ENCODE data around the gene EIF2AK3.
"Not testable (repeated sequence)": the region's sequence is repeated elsewhere in the genome, so short reads cannot be mapped to it uniquely, and the experiment has no call there.

EIF2AK3 gene

GRCh38 chr2:88627055-88627855 lies at the start of gene EIF2AK3:
EIF2AK3 (minus strand) TSS chr2:88627464; CDS start chr2:88627274, 190 bp downstream.
- DNase-seq, result peak; percentile 100

- DNase-seq, result no peak
Observed at GRCh38 chr2:88673363-88673762, 46.1 kb upstream of the EIF2AK3 start.

GRCh38 chr2:88671786-88672427 lies 44.6 kb upstream of the EIF2AK3 start:
- DNase-seq, result peak; percentile 57

DNA sequence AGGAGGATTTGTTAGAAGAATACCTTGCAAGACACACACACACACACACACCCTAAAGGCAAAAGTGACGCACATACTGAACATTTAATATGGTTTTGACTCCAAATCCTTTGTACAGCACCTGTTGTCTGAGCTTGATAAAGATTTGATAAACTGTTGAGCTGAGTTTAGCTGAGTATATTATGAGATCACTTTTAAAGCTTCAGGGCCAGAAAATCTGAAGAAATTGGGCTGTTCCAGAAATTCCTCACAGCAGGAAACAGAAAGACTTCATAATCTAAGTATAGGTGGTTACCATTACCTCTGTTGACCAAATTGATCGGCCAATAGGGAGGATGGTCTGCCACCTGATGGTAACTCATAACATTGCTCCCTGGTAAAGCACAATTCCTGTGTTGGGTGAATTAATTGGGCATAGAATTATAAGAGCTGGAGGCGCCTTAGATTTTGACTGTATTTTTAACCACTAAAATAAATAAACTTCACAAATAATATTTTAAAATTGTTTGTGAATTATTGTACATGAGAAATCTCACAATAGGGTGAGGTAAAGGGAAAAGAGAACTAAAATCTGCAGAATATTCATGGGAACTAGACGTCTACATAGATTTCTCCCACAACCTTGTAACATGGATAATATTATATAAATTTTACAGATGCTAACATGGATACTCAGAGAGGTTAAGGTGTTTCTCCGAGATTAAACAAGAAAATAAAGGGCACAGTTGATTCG lies 42.4 kb upstream of the EIF2AK3 start:
- peak; percentile 24 for DNase-seq

DNA sequence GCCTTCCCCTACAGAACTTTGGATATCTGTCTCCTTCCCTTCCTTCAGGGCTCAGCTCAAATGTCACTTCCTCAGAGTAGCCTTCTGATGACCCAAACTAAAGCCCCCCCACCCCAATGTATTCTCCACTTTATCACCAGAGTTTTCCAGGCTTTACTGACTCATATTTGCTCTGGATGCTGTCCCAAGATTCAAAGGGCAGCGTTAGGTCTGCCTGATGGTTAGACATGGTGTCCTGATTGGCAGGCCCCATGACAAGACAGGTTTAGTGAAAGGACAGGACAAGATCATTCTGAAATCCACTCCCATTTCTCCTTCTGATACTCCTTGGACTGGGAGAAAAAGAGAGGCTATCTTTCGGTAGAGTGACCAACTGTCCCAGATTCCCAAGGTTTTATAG lies 41.6 kb upstream of the EIF2AK3 start:
- DNase-seq, result no peak

- DNase-seq, result no peak
Observed at GRCh38 chr2:88667219-88667618, 40.0 kb upstream of the EIF2AK3 start.

DNA sequence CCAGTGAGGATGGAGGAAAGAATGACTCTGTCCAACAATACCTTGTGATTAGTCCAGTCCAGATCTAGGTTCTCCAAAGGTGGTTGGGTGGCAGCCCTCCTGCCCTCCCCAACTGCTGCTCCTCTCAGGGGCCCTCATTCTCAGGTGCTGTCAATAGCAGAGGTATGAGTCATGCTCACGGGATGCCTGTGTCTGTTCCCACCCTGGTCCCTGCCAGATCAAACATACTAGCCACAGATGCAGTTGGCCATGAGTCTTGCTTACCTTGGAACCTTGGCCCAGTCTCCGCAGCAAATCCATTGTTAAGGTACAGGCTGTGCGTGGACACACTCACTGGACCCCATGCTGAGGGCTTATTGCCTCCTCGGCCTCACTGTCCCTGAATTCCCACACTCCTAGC lies 39.3 kb upstream of the EIF2AK3 start:
- no peak for DNase-seq

- no peak for DNase-seq
Observed at GRCh38 chr2:88660622-88661021, 33.4 kb upstream of the EIF2AK3 start.

- DNase-seq, result peak; percentile 22
Observed at GRCh38 chr2:88659538-88659915, 32.3 kb upstream of the EIF2AK3 start.

DNA sequence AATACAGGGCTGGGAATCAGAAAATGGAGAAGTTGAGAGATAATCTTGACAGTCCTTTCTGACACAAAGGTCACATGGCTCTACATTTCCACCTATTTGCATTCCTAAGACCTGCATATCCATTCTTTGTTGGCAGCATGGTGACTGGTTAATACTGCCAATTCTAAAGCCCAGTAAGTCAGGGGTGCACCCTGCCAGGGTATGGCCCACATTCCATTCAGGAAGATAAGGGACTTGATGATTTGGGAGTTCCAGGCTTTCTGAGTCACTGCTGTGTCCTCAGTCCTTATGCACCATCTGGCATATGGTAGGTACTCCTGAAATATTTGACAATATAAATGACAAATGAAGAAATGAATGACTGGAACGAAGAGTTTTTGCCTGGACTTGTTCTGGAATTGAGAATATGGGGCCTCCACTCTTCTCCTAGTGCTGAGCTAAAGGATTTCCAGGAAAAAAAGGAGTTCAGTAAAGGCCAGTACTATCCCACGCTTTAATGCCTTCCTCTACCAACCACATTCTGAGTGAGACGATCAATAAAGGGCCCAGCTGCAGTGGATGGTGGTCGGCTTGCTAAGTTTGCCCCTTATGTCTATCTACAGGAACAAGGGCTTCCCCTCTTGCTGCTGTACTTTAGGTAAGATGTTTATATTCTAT lies 31.7 kb upstream of the EIF2AK3 start:
- DNase-seq, result no peak

DNA sequence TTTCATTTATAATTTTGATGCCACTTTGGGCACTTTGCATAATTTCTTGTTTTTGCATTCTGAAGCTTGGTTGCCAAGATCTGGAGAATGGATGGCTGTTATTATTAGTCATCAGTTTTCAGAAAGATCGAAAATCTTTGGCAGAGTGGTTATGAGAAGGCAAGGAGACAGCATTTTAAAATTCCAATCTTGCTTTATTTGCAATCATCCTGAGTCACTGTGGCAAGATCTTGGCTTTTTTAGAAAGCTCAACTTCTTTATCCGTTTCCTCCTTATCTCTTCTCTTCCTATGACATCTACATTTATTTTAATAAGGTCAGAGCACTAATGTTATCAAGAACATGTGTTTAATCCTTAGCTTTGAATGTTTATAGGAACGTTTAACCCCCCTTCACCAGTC lies 31.1 kb upstream of the EIF2AK3 start:
- peak; percentile 50 for DNase-seq

GRCh38 chr2:88657131-88657530 lies 29.9 kb upstream of the EIF2AK3 start:
- peak; percentile 14 for DNase-seq

DNA sequence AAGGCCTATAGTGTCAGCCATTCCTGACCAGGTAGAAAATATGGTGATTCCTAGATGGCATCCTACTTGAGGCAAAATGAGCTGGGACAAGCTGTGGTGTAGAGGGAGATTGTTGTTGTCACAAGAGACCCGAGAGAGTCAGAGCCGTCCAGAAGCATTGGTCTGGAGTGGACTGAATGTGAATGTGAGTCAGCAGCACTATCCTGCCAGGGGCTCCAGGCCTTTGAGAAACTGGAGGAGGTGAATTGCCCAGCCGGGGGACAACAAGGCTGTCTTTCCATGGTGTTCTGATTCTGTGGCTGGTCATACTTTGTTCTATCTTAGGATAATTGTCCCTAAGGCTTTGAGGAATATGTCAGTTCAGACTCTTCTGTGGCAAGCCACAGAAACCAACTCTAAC lies 29.4 kb upstream of the EIF2AK3 start:
- no peak for DNase-seq

DNA sequence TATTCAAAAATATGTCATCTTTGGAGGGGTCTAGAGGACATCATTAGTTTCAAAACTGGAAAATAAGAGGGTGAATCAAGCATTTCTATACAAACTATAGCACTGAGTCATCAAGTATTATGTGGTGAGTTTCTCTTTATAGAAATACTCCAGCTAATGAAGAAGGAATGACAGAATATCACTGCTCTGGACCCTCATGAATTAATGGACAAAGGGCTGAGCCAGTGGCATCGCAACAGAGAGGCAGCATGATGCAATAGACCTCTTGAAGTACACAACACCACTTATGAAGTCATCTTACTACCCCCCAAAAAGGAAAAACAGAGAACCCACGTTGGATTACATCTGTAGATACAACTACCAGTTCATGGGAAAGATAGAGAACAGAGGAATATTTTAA lies 27.4 kb upstream of the EIF2AK3 start:
- peak; percentile 76 for DNase-seq

GRCh38 chr2:88651646-88652045 lies 24.4 kb upstream of the EIF2AK3 start:
- DNase-seq, result no peak

DNA sequence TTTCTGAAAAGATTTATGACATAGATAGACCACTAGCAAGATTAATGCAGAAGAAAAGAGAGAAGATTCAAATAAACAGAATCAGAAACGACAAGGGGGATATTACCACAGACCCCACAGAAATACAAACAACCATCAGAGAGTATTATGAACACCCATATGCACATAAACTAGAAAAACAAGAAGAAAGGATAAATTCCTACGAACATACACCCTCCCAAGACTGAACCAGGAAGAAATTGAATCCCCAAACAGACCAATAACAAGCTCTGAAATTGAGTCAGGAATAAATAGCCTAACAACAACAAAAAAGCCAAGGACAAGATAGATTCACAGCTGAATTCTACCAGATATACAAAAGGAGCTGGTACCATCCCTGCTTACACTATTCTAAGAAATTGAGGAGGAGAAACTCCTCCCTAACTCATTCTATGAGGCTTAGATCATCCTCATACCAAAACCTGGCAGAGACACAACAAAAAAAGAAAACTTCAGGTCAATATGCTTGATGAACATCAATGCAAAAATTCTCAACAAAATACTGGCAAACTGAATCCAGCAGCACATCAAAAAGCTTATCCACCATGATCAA lies 18.1 kb upstream of the EIF2AK3 start:
- DNase-seq, result not testable (repeated sequence)

DNA sequence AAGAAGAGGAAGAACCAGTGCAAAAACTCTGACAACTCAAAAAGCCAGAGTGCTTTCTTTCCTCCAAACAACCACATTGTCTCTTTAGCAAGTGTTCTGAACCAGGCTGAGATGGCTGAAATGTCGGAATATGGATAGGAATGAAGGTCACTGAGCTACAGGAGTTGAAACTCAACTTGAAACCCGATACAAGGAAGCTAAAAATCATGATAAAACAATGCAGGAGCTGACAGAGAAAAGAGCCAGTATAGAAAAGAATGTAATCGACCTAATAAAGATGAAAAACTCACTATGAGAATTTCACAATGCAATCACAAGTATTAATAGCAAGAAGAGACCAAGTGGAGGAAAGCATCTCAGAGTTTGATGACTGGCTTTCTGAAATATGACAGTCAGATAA lies 15.0 kb upstream of the EIF2AK3 start:
- DNase-seq, result no peak

DNA sequence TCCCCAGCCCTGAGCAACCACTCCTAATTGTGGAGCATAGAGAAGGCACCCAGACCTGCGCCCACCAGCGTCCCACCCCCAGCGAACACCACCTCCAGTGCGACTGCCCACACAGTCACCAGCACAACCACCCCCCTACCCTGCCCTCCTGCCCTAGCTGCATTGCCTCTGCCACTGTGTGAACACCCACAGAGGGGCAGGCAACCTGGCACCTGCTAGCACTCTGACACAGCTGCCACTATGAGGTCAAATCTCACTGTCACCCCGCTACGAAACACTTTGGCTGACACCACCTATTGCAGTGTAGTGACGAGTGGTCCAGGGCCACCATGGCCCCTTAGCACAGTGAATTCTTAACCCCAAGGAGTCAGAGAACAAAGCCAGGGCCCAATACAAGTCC lies 14.1 kb upstream of the EIF2AK3 start:
- no peak for DNase-seq

DNA sequence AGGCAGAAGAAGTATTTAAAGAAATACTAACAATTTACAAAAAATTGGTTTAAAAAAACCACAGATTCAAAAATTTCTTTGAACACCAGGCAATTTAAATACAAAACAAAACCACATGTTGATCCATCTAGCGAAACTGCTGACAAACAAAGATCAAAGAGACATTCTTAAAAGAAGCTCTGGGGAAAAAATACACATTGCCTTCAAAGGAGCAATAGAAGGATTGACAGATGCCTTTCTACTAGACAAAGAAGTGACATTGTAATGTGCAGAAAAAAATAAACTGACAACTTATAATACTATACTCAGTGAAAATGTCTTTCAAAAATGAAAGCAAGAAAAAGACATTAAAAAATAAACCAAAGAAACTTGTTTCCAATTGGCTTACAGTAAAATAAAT lies 12.6 kb upstream of the EIF2AK3 start:
- no peak for DNase-seq

- peak; percentile 69 for DNase-seq
Observed at GRCh38 chr2:88638743-88639142, 11.5 kb upstream of the EIF2AK3 start.

GRCh38 chr2:88638123-88638650 lies 10.9 kb upstream of the EIF2AK3 start:
- no peak for DNase-seq

DNA sequence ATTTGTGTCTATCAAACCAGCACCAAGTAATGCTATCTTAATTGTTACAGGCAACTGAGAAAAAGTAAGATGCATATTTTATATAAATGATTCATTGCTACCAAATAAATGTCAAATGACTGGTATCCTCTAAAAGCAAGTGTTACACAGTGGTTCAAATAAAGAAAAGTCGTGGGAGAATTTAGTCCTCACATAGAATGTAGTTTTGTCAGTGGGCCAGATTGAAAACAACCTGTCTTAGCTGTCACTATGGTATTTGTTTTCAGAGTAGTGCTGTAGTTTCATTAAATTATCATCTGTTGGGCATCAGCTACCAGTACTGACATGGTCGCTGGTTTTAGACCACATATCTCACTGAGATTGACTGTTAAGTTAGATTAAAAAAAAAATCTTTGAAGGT lies 10.2 kb upstream of the EIF2AK3 start:
- DNase-seq, result no peak

DNA sequence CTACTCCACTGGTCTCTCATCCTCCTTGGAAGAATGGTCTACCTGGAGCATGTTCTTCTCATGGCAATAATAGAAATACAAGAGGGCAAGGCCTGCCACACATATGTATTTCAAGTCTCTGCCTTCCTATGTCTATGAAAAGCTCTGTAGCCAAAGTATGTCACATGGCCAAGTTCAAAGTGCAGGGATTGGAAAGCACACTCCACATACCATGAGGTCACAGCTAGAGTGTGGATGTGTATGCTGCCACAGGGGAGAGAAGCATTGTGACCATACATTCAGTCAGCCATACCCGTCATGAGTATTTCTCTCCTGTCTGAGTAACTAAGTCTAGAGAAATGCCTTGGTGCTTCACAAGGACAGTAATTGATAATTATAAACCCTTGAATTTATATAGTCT lies 8.8 kb upstream of the EIF2AK3 start:
- DNase-seq, result no peak

All from fibroblast of skin of right quadriceps (primary cell).